HG03460 (cell line): ENCODE results near the gene NDUFV1.
A peak's percentile ranks its signal among the peaks of the same experiment; 100 is the strongest.
"Not testable (repeated sequence)": the region's sequence is repeated elsewhere in the genome, so short reads cannot be mapped to it uniquely, and the experiment has no call there.

ENCODE experiments used
- ATAC-seq: cut with Tn5 transposase; IDR thresholded peaks from one replicate; pipeline ENCODE4 v1.9.1; 2021; ENCODE audit not compliant: unreplicated experiment

The NDUFV1 gene

DNA sequence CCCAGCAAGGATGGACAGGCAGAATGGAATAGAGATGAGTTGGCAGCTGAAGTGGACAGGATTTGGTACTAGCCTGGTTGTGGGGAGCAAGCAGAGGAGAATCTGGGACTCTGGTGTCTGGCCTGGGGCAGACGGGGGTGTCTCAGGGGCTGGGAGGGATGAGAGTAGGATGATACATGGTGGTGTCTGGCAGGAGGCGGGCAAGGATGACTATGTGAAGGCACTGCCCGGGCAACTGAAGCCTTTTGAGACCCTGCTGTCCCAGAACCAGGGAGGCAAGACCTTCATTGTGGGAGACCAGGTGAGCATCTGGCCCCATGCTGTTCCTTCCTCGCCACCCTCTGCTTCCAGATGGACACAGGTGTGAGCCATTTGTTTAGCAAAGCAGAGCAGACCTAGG is 20.8 kb upstream of the NDUFV1 start:
- no peak for ATAC-seq

DNA sequence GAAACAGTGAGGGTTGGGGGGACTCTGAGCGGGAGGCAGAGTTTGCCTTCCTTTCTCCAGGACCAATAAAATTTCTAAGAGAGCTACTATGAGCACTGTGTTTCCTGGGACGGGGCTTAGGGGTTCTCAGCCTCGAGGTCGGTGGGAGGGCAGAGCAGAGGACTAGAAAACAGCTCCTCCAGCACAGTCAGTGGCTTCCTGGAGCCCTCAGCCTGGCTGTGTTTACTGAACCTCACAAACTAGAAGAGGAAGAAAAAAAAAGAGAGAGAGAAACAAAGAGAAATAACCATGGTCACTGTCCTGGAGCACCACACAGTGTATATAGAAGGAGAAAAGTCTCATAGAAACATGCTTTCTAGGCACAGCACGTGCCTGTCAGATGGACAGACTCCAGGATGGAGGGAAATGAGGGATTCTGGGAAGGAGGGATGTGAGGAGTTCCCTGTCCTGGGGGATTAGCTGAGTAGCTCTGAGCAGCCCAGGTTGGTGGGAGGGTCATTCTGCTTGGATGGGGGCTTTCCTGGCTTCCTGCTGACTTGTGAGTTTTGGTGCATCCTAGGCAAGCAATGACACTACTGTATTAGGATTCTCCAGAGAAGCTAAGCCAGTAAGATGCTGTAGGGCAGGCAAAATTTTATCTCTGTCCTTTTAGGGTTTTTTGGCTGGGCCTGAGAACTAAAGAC is 20.0 kb upstream of the NDUFV1 start:
- ATAC-seq, result no peak

DNA sequence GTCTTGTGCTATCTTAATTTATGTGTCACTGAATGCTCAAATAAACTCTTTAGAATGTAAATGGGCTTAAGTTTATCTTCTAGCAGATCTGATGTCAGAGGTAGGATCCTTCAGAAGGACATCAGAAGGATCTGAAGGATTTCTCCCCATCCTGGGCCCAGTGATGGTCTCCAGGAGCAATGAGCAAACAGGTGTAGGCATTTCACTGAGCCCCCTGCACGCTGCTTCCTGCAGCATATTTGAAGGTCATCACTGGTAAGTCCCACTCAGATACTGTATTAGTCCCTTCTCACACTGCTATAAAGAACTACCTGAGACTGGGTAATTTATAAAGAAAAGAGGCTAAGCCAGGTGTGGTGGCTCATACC is 18.6 kb upstream of the NDUFV1 start:
- ATAC-seq, result peak; percentile 25

DNA sequence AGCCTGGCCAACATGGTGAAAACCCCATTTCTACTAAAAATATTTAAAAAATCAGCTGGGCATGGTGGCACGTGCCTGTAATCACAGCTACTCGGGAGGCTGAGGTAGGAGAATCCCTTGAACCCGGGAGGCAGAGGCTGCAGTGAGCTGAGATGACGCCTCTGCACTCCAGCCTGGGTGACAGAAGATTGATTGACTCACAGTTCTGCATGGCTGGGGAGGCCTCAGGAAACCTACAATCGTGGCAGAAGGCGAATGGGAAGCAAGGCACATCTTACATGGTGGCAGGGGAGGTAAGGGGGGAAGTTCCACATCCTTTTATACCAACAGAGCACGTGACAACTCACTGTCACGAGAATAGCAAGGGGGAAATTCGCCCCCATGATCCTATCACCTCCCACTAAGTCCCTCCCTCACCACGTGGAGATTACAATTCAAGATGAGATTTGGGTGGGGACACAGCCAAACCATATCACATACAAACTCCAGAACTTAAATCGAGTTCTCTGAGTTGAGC is 17.8 kb upstream of the NDUFV1 start:
- not testable (repeated sequence) for ATAC-seq

DNA sequence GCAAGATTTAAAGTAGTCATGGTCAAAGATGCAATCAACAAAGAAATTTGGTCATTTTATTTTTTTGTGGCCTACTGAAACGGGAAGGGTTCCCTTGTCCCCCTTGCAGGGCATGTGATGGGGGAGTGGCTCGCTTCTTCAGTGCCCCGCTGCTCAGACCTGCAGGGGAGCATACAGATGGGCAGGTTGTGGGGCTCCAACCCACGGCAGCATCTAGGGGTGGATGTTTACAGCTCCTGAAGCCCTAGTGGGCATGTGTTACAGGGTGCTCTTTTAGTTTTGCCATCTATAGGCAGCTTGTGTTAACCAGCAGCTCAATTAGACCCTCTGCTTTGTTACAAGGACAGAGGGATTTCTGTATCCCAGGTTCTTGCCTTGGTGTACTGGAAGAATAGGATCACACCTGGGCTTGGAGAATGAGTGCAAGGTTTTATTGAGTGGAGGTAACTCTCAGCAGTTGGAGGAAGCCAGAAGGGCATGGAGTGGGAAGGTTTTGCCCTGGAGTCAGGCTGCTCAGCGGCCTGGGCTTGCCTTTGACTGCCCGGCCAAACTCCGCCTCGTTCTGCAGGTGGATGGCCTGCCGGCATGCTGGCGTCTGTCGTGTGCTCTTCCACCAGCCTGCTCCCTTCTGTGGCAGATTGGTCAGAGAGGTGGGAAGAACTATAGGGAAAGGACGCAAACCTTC is 13.7 kb upstream of the NDUFV1 start:
- no peak for ATAC-seq

DNA sequence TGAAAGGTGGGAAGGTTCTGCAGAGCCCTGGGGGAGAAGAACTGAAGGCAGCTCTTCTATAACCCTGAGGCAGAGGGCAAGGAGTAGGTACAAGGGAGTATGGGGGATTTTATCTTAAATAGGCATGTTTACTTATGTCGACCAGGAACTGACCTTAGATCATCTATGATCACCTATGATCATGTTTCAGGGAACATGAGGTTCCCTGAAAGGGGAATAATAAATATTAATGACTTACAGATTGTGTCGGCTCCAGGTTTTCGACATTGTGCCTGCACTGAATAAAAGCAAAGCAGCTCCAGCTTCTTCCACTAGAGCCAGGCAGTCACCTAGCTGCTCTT is 13.2 kb upstream of the NDUFV1 start:
- no peak for ATAC-seq

DNA sequence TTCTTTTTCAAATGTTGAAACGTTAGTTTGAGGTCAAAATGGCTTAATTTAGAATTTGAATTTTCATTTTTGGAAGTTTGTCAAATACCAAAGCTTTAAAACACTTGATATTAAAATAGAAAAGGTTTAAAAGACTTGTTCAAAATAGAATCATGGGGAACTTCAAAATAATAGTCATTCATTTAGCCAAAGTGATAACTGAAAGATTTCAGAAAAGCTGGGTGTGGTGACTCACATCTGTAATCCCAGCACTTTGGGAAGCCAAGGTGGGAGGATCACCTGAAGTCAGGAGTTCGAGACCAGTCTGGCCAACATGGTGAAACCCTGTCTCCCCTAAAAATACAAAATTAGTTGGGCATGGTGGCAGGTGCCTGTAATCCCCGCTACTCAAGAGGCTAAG is 12.3 kb upstream of the NDUFV1 start:
- no peak for ATAC-seq

DNA sequence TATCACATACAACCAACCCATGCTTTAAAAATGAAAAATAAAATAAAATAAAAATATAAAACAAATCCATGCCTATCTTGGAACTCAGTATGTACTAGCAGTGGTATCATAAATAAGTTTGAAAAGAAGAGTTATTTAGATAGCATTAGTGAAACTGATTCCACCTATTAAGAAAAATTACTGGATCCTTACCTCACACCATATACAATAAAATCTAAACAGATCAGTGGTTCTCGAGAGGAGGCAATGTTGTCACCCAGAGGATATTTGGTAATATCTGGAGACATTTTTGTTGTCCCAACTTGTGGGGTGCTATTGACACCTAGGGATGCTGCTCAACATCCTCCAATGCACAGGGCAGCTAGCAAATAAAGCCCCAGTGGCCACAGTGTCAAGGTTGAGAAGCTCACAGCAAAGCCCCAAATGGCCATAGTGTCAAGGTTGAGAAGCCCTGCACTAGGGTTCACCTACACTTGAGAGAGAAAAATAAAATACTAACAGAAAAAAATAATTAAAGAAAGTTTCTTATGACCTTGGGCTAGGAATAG is 9.9 kb upstream of the NDUFV1 start:
- no peak for ATAC-seq

DNA sequence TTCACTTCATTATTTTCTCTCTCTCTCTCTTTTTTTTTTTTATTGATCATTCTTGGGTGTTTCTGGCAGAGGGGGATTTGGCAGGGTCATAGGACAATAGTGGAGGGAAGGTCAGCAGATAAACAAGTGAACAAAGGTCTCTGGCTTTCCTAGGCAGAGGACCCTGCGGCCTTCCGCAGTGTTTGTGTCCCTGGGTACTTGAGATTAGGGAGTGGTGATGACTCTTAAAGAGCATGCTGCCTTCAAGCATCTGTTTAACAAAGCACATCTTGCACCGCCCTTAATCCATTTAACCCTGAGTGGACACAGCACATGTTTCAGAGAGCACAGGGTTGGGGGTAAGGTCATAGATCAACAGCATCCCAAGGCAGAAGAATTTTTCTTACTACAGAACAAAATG is 9.3 kb upstream of the NDUFV1 start:
- not testable (repeated sequence) for ATAC-seq

DNA sequence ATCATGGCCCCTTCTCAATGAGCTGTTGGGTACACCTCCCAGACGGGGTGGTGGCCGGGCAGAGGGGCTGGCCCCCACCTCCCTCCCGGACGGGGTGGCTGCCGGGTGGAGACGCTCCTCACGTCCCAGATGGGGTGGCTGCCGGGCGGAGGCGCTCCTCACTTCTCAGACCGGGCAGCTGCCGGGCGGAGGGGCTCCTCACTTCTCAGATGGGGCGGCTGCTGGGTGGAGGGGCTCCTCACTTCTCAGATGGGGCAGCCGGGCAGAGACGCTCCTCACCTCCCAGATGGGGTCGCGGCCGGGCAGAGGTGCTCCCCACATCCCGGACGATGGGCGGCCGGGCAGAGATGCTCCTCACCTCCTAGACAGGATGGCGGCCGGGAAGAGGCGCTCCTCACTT is 8.8 kb upstream of the NDUFV1 start:
- ATAC-seq, result not testable (repeated sequence)

DNA sequence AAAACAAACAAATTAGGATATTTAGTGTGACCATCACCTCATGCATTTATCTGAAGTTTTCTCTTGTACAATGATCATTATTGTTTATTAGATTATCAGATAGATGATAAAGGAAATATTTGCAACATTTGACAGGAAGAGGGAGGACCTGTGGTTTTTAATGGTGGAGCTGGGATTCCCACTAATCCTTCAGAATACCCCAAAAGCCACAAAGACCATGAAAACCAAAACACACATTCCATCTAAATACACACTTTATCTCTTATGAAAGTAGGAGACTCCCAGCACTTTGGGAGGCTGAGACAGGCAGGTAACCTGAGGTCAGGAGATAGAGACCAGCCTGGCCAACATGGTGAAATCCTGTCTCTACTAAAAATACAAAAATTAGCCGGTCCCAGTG is 7.6 kb upstream of the NDUFV1 start:
- ATAC-seq, result no peak

DNA sequence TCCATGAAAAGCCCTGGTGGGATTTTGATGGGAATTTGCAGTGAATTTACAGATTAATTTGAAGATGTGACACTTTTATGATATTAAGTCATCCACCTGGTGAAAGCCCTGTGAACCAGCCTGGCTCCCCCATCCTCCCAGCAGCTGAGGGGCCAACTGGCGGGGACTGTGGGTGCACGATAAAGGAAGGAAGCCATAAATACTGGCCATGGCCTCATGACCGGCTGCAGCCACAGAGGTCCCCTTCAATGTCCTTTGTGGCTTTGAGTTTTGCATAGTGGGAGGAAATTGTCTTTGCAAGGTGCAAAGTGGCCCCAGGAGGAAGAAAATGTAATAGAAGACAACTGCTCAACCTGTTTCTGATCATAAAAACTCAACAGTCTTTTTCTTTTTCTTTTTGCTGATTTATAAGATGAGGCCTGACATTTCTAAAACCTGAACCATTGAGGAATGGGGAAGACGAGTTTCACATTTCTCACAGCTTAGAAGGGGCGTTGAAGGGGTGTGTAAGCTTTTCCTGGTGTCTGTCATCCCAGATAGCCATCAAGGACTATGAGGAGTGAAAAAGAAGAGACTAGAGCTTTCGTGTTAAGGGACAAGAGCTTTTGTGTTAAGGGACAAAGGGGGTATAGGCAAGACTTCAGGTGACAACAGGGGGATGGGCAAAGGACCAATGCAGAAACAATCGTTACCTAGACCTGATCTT is 6.3 kb upstream of the NDUFV1 start:
- ATAC-seq, result peak; percentile 74

DNA sequence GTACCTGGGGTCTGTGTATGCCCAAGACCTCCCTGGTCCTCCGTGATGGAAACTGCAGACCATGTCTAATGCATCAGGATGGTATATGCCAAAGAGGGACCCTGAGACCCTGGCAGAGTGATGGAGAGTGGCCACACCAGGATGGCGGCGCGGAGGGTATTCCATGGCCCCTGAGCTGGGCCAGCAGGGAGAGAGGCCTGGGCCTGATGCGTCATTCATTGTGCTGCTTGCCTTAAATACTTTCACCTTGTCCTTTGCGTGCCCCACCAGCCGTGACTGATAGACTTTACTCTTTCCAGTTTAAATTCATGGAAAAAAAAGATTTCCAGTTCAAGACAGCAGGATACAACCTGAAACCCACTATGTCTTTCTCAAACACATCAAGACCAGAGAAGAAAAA is 5.6 kb upstream of the NDUFV1 start:
- ATAC-seq, result no peak

DNA sequence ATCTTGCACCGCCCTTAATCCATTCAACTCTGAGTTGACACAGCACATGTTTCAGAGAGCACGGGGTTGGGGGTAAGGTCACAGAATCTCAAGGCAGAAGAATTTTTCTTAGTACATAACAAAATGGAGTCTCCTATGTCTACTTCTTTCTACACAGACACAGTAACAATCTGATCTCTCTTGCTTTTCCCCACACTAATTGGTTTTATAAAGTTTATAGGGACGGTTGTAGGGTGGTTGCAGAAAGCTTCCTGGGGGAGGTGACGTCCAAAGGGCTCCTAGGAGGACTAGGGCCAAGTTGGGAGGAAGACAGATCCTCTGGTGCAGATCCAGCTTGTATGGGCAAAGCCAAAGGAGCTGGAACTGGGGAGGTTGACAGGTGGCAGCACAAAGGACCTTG is 2.6 kb upstream of the NDUFV1 start:
- not testable (repeated sequence) for ATAC-seq

DNA sequence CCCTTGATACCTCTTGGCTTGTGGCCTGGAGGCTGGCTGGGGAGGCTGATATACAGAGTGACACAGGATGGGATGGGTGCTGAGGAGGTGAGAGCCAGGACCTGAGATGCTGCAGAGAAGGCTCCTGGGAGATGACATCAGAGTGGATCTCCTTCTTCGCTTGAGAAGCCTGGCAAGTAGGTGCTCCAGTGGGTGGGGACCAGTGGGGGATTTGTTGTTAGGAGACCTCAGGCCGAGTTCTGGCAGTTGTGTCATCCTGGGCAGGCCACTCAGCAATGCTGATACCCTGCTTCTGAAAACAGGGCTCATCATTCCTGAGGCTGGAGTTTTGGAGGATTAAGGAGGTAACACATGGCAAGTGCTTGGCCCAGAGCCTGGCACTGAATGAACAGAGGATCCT is 1.9 kb upstream of the NDUFV1 start:
- ATAC-seq, result no peak

DNA sequence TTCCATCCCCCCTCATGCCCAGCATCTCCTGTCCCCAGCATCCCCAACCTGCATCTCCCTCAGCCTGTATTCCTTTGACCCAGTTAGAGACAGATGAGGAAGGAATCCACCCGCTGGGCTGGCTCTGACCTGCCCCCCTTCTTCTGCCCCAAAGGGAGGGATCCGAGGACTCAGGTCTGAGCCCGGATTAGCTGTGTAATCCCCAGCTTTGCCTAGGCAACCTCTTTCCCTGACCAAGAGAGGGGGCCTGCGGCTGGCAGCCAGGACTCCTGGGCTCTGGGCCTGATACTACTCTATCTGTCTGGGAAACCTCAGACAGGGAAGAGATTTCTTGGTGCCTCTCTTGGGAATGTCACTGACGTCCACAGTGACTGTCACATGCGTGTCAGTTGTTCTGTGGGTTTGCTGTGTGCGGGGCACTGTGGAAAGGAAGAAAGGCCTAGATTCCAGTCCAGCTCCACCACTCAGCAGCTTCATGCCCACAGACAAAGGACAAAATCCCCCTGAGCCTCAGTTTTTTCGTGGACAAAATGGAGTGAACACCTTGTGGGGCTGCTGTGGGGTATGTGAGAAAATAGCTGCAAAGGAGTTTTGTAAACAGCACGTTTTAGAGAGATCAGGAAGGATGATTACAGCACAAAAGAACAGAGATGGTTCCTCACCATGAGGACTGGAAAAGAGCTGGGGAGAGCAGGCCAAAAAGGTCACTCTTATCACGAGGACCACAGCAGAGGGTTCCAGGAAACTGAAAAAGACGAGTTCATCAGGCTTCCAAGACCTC is 1.3 kb upstream of the NDUFV1 start:
- ATAC-seq, result no peak

DNA sequence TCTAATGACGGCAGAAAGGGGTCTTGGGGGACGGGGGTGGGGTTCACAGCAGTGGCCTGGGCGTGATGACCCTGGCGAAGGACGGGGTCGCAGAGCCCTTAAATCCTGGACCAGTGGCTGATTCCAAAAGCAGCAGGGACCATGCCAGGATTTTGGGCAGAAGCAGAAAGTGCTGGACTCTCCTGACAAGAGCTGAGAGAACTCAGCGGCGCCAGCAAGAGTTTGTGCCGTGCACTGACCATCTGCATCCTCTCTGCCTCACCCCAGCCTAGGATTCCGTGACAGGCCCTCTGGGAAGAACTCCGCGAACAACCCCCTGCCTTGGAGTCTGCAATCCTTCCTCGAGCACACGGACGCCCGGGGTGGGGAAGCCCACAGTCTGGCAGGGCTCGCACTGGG is 644 bp upstream of the NDUFV1 start:
- no peak for ATAC-seq

DNA sequence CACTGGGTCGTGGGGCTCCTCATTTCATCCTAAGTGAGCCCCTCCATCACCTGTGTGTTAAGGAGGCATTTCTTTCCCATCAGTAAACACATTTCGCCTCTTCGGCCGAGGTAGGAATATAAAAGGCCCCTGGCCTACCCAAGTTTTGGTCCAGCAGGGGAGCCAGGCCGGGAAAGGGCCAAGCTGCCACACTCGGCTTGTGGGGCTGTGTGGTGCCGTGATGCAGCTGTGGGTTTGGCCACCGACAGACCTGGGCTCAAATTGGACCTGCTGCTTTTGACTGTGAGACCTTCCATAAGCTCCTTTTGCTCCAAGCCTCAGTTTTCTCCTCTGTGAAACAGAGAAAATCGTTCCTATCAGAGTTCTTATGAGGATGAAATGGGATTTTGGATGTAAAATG is 771 bp downstream of the NDUFV1 start:
- no peak for ATAC-seq

DNA sequence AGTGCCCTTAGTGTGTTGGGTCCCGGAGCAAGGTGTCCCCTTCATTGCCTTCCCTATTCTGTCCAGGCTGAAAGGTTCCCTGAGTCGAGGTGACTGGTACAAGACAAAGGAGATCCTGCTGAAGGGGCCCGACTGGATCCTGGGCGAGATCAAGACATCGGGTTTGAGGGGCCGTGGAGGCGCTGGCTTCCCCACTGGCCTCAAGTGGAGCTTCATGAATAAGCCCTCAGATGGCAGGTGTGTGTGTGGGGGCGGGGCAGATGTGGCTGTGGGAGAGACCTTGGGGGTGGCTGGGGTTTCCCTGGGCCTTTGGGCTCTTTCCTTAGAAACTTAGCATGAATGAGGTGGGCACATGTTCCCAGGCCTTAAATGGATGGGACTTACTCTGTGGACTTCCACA is 1.8 kb downstream of the NDUFV1 start:
- no peak for ATAC-seq

DNA sequence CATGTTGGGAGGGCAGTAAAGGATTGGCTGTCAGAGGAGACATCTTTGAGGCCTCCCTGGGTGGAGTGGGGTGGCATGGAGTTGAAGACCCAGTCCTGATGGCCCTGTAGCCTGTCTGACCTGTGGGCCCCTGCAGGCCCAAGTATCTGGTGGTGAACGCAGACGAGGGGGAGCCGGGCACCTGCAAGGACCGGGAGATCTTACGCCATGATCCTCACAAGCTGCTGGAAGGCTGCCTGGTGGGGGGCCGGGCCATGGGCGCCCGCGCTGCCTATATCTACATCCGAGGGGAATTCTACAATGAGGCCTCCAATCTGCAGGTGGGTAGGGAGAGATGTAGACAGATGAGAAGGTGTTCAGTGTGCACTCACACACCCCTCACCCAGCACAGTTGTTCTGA is 2.6 kb downstream of the NDUFV1 start:
- ATAC-seq, result no peak

DNA sequence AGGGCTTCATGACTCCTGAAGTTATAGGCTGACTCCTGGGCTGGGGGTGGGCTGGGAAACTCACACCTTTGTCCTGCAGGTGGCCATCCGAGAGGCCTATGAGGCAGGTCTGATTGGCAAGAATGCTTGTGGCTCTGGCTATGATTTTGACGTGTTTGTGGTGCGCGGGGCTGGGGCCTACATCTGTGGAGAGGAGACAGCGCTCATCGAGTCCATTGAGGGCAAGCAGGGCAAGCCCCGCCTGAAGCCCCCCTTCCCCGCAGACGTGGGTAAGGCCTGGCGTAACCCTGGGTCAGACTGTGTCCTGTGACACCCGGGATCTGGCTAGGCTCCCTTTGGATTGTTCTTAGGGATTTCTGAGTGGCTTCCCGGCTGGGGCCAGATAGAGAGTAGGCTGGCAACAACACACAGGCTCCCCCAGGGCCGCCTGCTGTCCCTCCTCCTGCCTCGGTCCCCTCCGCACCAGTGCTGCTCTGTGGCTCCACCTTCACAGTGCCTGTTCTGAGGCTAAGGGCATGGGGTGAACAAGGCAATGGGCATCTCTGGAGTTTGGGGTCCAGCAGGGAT is 3.6 kb downstream of the NDUFV1 start:
- ATAC-seq, result no peak
